GM12878 (cell line): Measurements from ENCODE around the gene SELP. TPM values are rescaled to one million over a fixed set of nuclear protein-coding genes. Genes with fewer than 3 reads are reported as not detected.

Experiments
- ATAC-seq: fragments of 200-7000 bp; cut with Tn5 transposase; 3 replicates; pipeline ENCODE4 v1.9.1; 2020; ENCODE audit warnings: mild to moderate bottlenecking, moderate library complexity
- BruUV-seq: library from RNA; stranded (reverse); fragments of 400-500 nt; replicated peaks from 2 replicates; lab custom pipeline; 2021; lab: Mats Ljungman, UMichigan
- CTCF ChIA-PET: fragments of 300-600 bp; sonication (Branson Sonifier 250); formaldehyde crosslinking; extraction: SDS; loops from one replicate; lab custom pipeline; 2021; ENCODE audit warnings: inconsistent platforms; lab: Yijun Ruan, JAX
- POLR2A ChIA-PET: fragments of 350-600 bp; formaldehyde crosslinking; extraction: SDS; loops from one replicate; lab custom pipeline; 2021; ENCODE audit warnings: inconsistent platforms; lab: Charles Lee
- RAD21 ChIA-PET: fragments of 300-600 bp; sonication (Branson Sonifier 250); formaldehyde crosslinking; loops from one replicate; lab custom pipeline; 2023; ENCODE audit warnings: antibody characterized with exemption; ENCODE audit not compliant: unreplicated experiment; lab: Charles Lee
- SMC1A ChIA-PET: fragments of 300-600 bp; sonication (Branson Sonifier 250); formaldehyde crosslinking; loops from one replicate; lab custom pipeline; 2023; ENCODE audit not compliant: unreplicated experiment, uncharacterized antibody; lab: Charles Lee
- DNase-seq: peaks from one replicate; pipeline ENCODE4 v3.0.0-alpha.2; 2011; ENCODE audit warnings: low read depth, low spot score
- FAIRE-seq: peaks from 3 replicates; lab custom pipeline; 2011; peaks lifted over from hg19 to GRCh38; lab: Jason Lieb, UNC
- H2AFZ ChIP-seq: 2 replicates; pipeline ENCODE4 v1.6.0; 2011; ENCODE audit warnings: low read depth, low read length, control low read depth; ENCODE audit not compliant: control insufficient read depth
- H3K27ac ChIP-seq: 2 replicates; pipeline ENCODE4 v1.5.1; 2011; ENCODE audit warnings: control low read depth; ENCODE audit not compliant: control insufficient read depth, insufficient read depth
- H3K27me3 ChIP-seq, 2 experiments: replicated peaks in 1 of 2; 2 replicates each; pipeline versions ENCODE4 v1.6.0 to v1.6.1; 2011; ENCODE audit warnings: low read length in 1 of 2; ENCODE audit not compliant: control insufficient read depth in 2 of 2, insufficient read depth in 2 of 2
- H3K36me3 ChIP-seq, 2 experiments: 2 replicates each; pipeline ENCODE4 v1.5.1; 2011; ENCODE audit warnings: low read length in 1 of 2; ENCODE audit not compliant: control insufficient read depth in 2 of 2, insufficient read depth in 2 of 2
- H3K4me1 ChIP-seq: 2 replicates; pipeline ENCODE4 v1.6.1; 2011; ENCODE audit warnings: mild to moderate bottlenecking, low read length, moderate library complexity, mixed read lengths; ENCODE audit not compliant: control insufficient read depth, insufficient read depth
- H3K4me2 ChIP-seq: 2 replicates; pipeline ENCODE4 v1.6.0; 2011; ENCODE audit warnings: control low read depth; ENCODE audit not compliant: control insufficient read depth, insufficient read depth
- H3K4me3 ChIP-seq: fragments of 200-600 bp; sonication (generic); 2 replicates; pipeline ENCODE4 v1.5.1; 2016
- H3K79me2 ChIP-seq: 2 replicates; pipeline ENCODE4 v1.6.0; 2011; ENCODE audit warnings: low read length; ENCODE audit not compliant: control insufficient read depth, insufficient read depth
- H3K9ac ChIP-seq: 2 replicates; pipeline ENCODE4 v1.8.0; 2011; ENCODE audit warnings: low read length, control low read depth, mixed read lengths; ENCODE audit not compliant: control insufficient read depth, insufficient read depth
- H3K9me3 ChIP-seq: replicated peaks from 3 replicates; pipeline ENCODE4 v1.5.1; 2011; ENCODE audit warnings: mild to moderate bottlenecking, low read length; ENCODE audit not compliant: control insufficient read depth, insufficient read depth
- H4K20me1 ChIP-seq: 2 replicates; pipeline ENCODE4 v1.6.0; 2011; ENCODE audit not compliant: control insufficient read depth, insufficient read depth
- ASH2L ChIP-seq: fragments of 300-600, 200-600 bp; sonication (generic); IDR thresholded peaks from 2 replicates; pipeline ENCODE4 v1.6.1; 2017; ENCODE audit warnings: low read depth, mild to moderate bottlenecking, borderline replicate concordance
- CREM ChIP-seq: IDR thresholded peaks from 2 replicates; pipeline ENCODE4 v1.6.1; 2014; ENCODE audit warnings: antibody characterized with exemption, low read depth
- JUNB ChIP-seq: IDR thresholded peaks from 2 replicates; pipeline ENCODE4 v1.6.1; 2016; ENCODE audit warnings: antibody characterized with exemption, mild to moderate bottlenecking
- KDM1A ChIP-seq: fragments of 200-600 bp; sonication (generic); IDR thresholded peaks from 2 replicates; pipeline ENCODE4 v1.6.1; 2016; ENCODE audit warnings: borderline replicate concordance
- NBN ChIP-seq: fragments of 450-650 bp; IDR thresholded peaks from 2 replicates; pipeline ENCODE4 v1.6.1; 2016
- NFYB ChIP-seq: IDR thresholded peaks from 2 replicates; pipeline ENCODE4 v1.6.1; 2011; ENCODE audit warnings: low read depth, mild to moderate bottlenecking, low read length, improper control_type of control experiment, moderate library complexity; ENCODE audit not compliant: insufficient read depth
- RBBP5 ChIP-seq: fragments of 200-600 bp; sonication (generic); conservative IDR thresholded peaks from 2 replicates; pipeline ENCODE4 v1.6.1; 2016
- ZNF24 ChIP-seq: fragments of 450-650 bp; IDR thresholded peaks from 2 replicates; pipeline ENCODE4 v1.6.1; 2017; ENCODE audit warnings: antibody characterized with exemption, mild to moderate bottlenecking
- WGBS: methylation state at CpG from one replicate; pipeline ENCODE4 v1.1.6; 2016; ENCODE audit warnings: low lambda C conversion rate; ENCODE audit not compliant: insufficient replicate concordance, insufficient coverage; ENCODE audit errors: missing lambda C conversion rate; 5-methylcytosine and 5-hydroxymethylcytosine counted together
- in situ Hi-C: fragments of 300-500 bp; cut with MboI; formaldehyde crosslinking; loops from 9 replicates; pipeline ENCODE4 v1.14.3; 2018; ENCODE audit warnings: mixed read lengths
- intact Hi-C: fragments of 100-400 bp; cut with micrococcal nuclease; formaldehyde crosslinking; loops from one replicate; pipeline ENCODE4 v1.14.2; 2022; ENCODE audit not compliant: unreplicated experiment
- polyA plus RNA-seq, 11 experiments: library from polyadenylated mRNA; depleted of rRNA in 4 of 11; unstranded in 6 of 11; stranded (reverse) in 5 of 11; fragments of >200 nt; fragmentation: Nextera tagmentation in 4 of 11; fragmentation: Illumina TruSeq in 1 of 11; extraction: Ambion mirVana in 4 of 11; extraction: Trizol in 1 of 11; gene quantifications; 1 replicate in 1 of 11; 2 replicates in 10 of 11; pipeline versions ENCODE4 v1.2.1 to v1.2.3, GENCODE V29; 2011 to 2016; ENCODE audit warnings: inconsistent platforms in 2 of 11, missing spikeins in 2 of 11, low read depth in 1 of 11
- total RNA-seq, 4 experiments: library from RNA; depleted of rRNA in 3 of 4; stranded (reverse); fragments of >200 nt in 3 of 4; fragmentation: Illumina TruSeq in 1 of 4; extraction: Trizol in 1 of 4; gene quantifications; 2 replicates each; pipeline versions ENCODE4 v1.2.1 to v1.2.3, GENCODE V29; 2013 to 2021
- TF ChIP-seq, protein P1 (sequence below): fragments of 450-650 bp; IDR thresholded peaks from 2 replicates; pipeline ENCODE4 v1.6.1; 2017; ENCODE audit warnings: low read depth, mild to moderate bottlenecking, moderate library complexity
- TF ChIP-seq, protein P2 (sequence below): fragments of 450-650 bp; IDR thresholded peaks from 2 replicates; pipeline ENCODE4 v1.6.1; 2018; ENCODE audit warnings: mild to moderate bottlenecking, low read depth, moderate library complexity; ENCODE audit not compliant: partially characterized antibody
- TF ChIP-seq, protein P3 (sequence below): IDR thresholded peaks from 2 replicates; pipeline ENCODE4 v1.6.1; 2012; ENCODE audit warnings: mild to moderate bottlenecking, low read depth, low read length

Gene SELP
- total and polyA plus RNA-seq, 10 of the 15 experiments (the other 5 are each of a cell fraction or from before 2014, with no cell fraction given) = 0.04 to 0.23 (median 0.06) TPM; not detected in 7

DNA sequence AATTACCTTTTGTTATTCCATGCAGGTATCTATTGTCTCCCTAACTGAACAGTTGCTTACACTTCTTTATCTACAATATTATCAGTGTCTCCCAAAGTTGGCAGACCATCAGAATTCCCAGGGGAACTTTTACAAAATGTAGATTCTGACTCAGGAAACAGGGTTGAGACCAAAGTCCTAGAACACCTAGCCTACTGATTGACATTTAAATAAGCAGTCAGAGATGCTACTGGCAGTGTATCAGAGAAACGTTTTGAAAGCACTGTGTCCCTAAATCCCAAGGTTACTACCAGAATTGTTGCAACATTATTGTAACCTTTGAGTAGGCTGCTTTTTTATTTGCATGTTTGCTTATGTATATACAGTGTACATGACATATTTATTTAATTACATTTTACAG lies 41.8 kb downstream of the SELP start:
- POLR2A ChIA-PET = no interaction called here
- Histone ChIP-seq H3K9ac (no peak overlapping the region), H2AFZ (no peak overlapping the region), H3K4me1 (peaks cover 5% of the 10 kb centered on the region; the same call in 1 of the 2 replicates), H3K79me2 (no peaks in the 10 kb centered on the region), H4K20me1 (no peaks in the 10 kb centered on the region), H3K4me2 (no peak overlapping the region), H3K27me3 (no peaks in the 10 kb centered on the region; a peak in 1 of 4 replicates), H3K36me3 (no peaks in the 10 kb centered on the region), H3K9me3 (no peaks in the 10 kb centered on the region), H3K4me3 (no peak overlapping the region), H3K27ac (no peak overlapping the region)
- FAIRE-seq (no peak), DNase-seq (no peak), ATAC-seq (no peak)
- RAD21 ChIA-PET = no interaction called here
- BruUV-seq = no TSS peak
- WGBS = 0% methylated on average over 1 of the region's 1 CpG
- SMC1A ChIA-PET = interaction anchor here (1.1 kb wide), 1 partner anchor 124 kb away, joined by 5 read pairs; no protein-coding TSS in a partner anchor
- TF ChIP-seq RBBP5 (no peak), CREM (no peak), JUNB (no peak), NFYB (no peak), ASH2L (no peak), KDM1A (no peak), ZNF24 (no peak), NBN (no peak)
- TF ChIP-seq, protein P1, sequence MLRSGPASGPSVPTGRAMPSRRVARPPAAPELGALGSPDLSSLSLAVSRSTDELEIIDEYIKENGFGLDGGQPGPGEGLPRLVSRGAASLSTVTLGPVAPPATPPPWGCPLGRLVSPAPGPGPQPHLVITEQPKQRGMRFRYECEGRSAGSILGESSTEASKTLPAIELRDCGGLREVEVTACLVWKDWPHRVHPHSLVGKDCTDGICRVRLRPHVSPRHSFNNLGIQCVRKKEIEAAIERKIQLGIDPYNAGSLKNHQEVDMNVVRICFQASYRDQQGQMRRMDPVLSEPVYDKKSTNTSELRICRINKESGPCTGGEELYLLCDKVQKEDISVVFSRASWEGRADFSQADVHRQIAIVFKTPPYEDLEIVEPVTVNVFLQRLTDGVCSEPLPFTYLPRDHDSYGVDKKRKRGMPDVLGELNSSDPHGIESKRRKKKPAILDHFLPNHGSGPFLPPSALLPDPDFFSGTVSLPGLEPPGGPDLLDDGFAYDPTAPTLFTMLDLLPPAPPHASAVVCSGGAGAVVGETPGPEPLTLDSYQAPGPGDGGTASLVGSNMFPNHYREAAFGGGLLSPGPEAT = no peak
- TF ChIP-seq, protein P2, sequence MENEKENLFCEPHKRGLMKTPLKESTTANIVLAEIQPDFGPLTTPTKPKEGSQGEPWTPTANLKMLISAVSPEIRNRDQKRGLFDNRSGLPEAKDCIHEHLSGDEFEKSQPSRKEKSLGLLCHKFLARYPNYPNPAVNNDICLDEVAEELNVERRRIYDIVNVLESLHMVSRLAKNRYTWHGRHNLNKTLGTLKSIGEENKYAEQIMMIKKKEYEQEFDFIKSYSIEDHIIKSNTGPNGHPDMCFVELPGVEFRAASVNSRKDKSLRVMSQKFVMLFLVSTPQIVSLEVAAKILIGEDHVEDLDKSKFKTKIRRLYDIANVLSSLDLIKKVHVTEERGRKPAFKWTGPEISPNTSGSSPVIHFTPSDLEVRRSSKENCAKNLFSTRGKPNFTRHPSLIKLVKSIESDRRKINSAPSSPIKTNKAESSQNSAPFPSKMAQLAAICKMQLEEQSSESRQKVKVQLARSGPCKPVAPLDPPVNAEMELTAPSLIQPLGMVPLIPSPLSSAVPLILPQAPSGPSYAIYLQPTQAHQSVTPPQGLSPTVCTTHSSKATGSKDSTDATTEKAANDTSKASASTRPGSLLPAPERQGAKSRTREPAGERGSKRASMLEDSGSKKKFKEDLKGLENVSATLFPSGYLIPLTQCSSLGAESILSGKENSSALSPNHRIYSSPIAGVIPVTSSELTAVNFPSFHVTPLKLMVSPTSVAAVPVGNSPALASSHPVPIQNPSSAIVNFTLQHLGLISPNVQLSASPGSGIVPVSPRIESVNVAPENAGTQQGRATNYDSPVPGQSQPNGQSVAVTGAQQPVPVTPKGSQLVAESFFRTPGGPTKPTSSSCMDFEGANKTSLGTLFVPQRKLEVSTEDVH = no peak
- TF ChIP-seq, protein P3, sequence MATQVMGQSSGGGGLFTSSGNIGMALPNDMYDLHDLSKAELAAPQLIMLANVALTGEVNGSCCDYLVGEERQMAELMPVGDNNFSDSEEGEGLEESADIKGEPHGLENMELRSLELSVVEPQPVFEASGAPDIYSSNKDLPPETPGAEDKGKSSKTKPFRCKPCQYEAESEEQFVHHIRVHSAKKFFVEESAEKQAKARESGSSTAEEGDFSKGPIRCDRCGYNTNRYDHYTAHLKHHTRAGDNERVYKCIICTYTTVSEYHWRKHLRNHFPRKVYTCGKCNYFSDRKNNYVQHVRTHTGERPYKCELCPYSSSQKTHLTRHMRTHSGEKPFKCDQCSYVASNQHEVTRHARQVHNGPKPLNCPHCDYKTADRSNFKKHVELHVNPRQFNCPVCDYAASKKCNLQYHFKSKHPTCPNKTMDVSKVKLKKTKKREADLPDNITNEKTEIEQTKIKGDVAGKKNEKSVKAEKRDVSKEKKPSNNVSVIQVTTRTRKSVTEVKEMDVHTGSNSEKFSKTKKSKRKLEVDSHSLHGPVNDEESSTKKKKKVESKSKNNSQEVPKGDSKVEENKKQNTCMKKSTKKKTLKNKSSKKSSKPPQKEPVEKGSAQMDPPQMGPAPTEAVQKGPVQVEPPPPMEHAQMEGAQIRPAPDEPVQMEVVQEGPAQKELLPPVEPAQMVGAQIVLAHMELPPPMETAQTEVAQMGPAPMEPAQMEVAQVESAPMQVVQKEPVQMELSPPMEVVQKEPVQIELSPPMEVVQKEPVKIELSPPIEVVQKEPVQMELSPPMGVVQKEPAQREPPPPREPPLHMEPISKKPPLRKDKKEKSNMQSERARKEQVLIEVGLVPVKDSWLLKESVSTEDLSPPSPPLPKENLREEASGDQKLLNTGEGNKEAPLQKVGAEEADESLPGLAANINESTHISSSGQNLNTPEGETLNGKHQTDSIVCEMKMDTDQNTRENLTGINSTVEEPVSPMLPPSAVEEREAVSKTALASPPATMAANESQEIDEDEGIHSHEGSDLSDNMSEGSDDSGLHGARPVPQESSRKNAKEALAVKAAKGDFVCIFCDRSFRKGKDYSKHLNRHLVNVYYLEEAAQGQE = no peak
- in situ Hi-C loops (no loop called here), intact Hi-C loops (loop anchor here (5.0 kb wide), 1 partner anchor 36 kb away; no protein-coding TSS in a partner anchor)
- CTCF ChIA-PET = no interaction called here
